HG03196 (cell line): ENCODE data around the gene KRT16.
"Not testable (repeated sequence)": the region's sequence is repeated elsewhere in the genome, so short reads cannot be mapped to it uniquely, and the experiment has no call there.

ENCODE experiments used
- ATAC-seq: cut with Tn5 transposase; IDR thresholded peaks from one replicate; pipeline ENCODE4 v1.9.1; 2021; ENCODE audit not compliant: unreplicated experiment

KRT16 gene

GRCh38 chr17:41647940-41648410 lies 35.4 kb upstream of the KRT16 start:
- ATAC-seq = no peak

- ATAC-seq = no peak
Measured at GRCh38 chr17:41647038-41647813, 34.7 kb upstream of the KRT16 start.

GRCh38 chr17:41642252-41643156 lies 29.9 kb upstream of the KRT16 start:
- ATAC-seq = no peak

- not testable (repeated sequence) for ATAC-seq
Measured at GRCh38 chr17:41640596-41640995, 28.0 kb upstream of the KRT16 start.

GRCh38 chr17:41639492-41640473 lies 27.2 kb upstream of the KRT16 start:
- ATAC-seq = no peak

- ATAC-seq = no peak
Measured at GRCh38 chr17:41638941-41639340, 26.4 kb upstream of the KRT16 start.

GRCh38 chr17:41638194-41638593 lies 25.6 kb upstream of the KRT16 start:
- no peak for ATAC-seq

GRCh38 chr17:41636652-41637051 lies 24.1 kb upstream of the KRT16 start:
- no peak for ATAC-seq

- ATAC-seq = no peak
Measured at GRCh38 chr17:41635121-41636097, 22.8 kb upstream of the KRT16 start.

GRCh38 chr17:41634639-41635038 lies 22.1 kb upstream of the KRT16 start:
- ATAC-seq = no peak

- ATAC-seq = no peak
Measured at GRCh38 chr17:41633556-41634199, 21.1 kb upstream of the KRT16 start.

- ATAC-seq = no peak
Measured at GRCh38 chr17:41632482-41633105, 20.0 kb upstream of the KRT16 start.

- no peak for ATAC-seq
Measured at GRCh38 chr17:41631898-41632285, 19.3 kb upstream of the KRT16 start.

GRCh38 chr17:41631025-41631897 lies 18.7 kb upstream of the KRT16 start:
- ATAC-seq = no peak

GRCh38 chr17:41629826-41630670 lies 17.5 kb upstream of the KRT16 start:
- ATAC-seq = no peak

GRCh38 chr17:41629316-41629715 lies 16.7 kb upstream of the KRT16 start:
- ATAC-seq = no peak
